Measurements from ENCODE around the gene TNNI3K.

The TNNI3K gene

GRCh38 chr1:74583397-74583796 lies 348.2 kb downstream of the TNNI3K start:
- DNase-seq = no peak

GRCh38 chr1:74584185-74584584 lies 349.0 kb downstream of the TNNI3K start:
- no peak for DNase-seq

GRCh38 chr1:74586253-74586897 lies 351.2 kb downstream of the TNNI3K start:
- DNase-seq = no peak

- no peak for DNase-seq
Measured at GRCh38 chr1:74587888-74588287, 352.7 kb downstream of the TNNI3K start.

- no peak for DNase-seq
Measured at GRCh38 chr1:74590288-74590687, 355.1 kb downstream of the TNNI3K start.

- no peak for DNase-seq
Measured at GRCh38 chr1:74591949-74592348, 356.8 kb downstream of the TNNI3K start.

- DNase-seq = no peak
Measured at GRCh38 chr1:74592580-74593355, 357.6 kb downstream of the TNNI3K start.
